ENCODE measurements around the gene NSL1. TPM values are rescaled to one million over a fixed set of nuclear protein-coding genes. Genes with fewer than 3 reads are reported as not detected.
A peak's percentile ranks its signal among the peaks of the same experiment; 100 is the strongest.
"Not testable (repeated sequence)": the region's sequence is repeated elsewhere in the genome, so short reads cannot be mapped to it uniquely, and the experiment has no call there.

The NSL1 gene
- polyA plus RNA-seq, 3 donors from 2014 or later: 63.4 to 70.6 (median 64.6) TPM

DNA sequence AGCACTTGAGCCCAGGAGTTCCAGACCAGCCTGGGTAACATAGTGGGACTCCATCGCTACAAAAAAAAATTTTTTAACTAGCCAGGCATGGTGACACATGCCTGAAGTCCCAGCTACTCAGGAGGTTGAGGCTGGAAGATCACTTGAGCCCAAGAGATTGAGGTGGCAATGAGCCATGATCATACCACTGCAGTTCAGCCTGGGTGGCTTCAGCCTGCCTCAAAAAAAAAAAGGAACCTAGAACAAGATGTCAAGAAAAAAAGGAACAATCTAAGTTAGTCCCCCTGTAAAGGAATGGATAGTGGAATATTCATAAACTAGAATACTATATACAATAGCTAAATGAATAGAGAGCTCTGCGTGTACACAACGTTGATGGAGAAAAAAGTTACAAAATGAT is 14.4 kb downstream of the NSL1 start:
- no peak for DNase-seq
- no peaks in the 10 kb centered on the region for H3K4me1 Mint-ChIP-seq
- peaks cover 0 to 2% (median 0%) of the 10 kb centered on the region in 3 donors for H3K27me3 Mint-ChIP-seq (ENCODE audit: low read depth in 3 of 3)
- no peak overlapping the region for H3K27ac Mint-ChIP-seq
- H3K9me3 Mint-ChIP-seq: no peaks in the 10 kb centered on the region
- H3K36me3 Mint-ChIP-seq: peaks cover 10 to 27% (median 11%) of the 10 kb centered on the region in 3 donors
- no peak overlapping the region for H3K4me3 Mint-ChIP-seq

DNA sequence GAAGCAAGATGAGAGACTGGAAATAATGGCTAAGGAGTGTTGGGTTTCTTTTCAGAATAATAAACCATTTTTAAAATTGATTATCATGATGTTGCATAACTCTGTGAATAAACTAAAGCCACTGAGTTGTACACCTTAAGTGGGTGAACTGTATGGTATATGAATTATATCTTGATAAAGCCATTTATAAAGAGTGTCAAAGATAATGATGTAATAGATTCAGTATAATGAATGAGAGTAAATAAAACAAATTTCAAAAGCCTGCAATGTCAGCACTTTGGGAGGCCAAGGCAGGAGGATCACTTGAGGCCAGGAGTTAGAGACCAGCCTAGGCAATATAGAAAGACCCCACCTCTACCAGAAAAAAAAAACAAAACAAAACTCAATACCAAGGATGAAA is 16.3 kb downstream of the NSL1 start:
- Mint-ChIP-seq H3K36me3 (peaks cover 16 to 33% (median 25%) of the 10 kb centered on the region in 3 donors), H3K4me1 (peaks cover 0 to 1% of the 10 kb centered on the region in 2 donors), H3K27me3 (ENCODE audit: low read depth in 3 of 3) (peaks cover 0 to 2% (median 0%) of the 10 kb centered on the region in 3 donors), H3K9me3 (peaks cover 0 to 6% (median 5%) of the 10 kb centered on the region in 6 donors), H3K27ac (peak overlapping the region in 1 of 6 donors; percentile 51), H3K4me3 (no peak overlapping the region)
- no peak for DNase-seq

DNA sequence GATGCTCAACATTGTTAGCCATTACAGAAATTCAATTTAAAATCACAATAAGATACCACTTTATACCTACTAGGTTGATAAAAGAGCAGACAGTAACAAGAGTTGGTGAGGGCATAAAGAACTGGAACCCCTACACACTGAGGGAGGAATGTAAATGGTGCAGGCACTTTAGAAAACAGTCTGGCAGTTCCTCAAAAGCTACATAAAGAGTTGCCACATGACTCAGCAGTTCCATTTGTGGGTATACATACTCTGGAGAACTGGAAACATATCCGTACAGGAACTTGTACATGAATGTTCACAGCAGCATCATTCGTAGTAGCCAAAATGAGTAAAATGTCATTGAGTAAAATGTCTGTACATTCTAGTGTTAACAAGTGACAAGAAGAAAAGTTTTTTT is 17.0 kb downstream of the NSL1 start:
- peak overlapping the region in 1 of 6 donors; percentile 29 for H3K27ac Mint-ChIP-seq

DNA sequence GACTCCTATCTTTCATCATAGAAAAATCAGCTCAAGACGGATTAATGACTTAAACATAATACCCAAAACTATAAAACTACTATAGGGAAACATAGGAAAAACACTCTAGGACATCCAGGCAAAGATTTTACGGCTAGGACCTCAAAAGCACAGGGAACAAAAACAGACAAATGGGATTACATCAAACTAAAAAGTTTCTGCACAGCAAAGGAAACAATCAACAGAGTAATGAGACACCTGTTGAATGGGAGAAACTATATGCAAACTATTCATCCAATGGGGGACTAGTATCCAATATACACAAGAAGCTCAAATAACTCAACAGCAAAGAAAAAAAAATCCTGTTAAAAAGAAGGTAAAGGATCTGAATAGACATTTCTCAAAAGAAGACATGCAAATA is 18.6 kb downstream of the NSL1 start:
- Mint-ChIP-seq H3K4me3 (no peak overlapping the region), H3K36me3 (peaks cover 34 to 51% (median 37%) of the 10 kb centered on the region in 3 donors), H3K9me3 (peaks cover 9 to 26% (median 20%) of the 10 kb centered on the region in 6 donors), H3K4me1 (peaks cover 16 to 23% of the 10 kb centered on the region in 2 donors), H3K27me3 (ENCODE audit: low read depth in 3 of 3) (peaks cover 0 to 6% (median 2%) of the 10 kb centered on the region in 3 donors), H3K27ac (peak overlapping the region in 1 of 6 donors; percentile 12)
- no peak for DNase-seq

More for the DNA sequence above, 17.0 kb downstream of the NSL1 start:
- no peak for DNase-seq
- H3K4me3 Mint-ChIP-seq: no peak overlapping the region
- H3K9me3 Mint-ChIP-seq: peaks cover 3 to 13% (median 12%) of the 10 kb centered on the region in 6 donors
- peaks cover 0 to 4% (median under 1%) of the 10 kb centered on the region in 3 donors for H3K27me3 Mint-ChIP-seq (ENCODE audit: low read depth in 3 of 3)
- peaks cover 3 to 8% of the 10 kb centered on the region in 2 donors for H3K4me1 Mint-ChIP-seq
- H3K36me3 Mint-ChIP-seq: peaks cover 22 to 40% (median 32%) of the 10 kb centered on the region in 3 donors

DNA sequence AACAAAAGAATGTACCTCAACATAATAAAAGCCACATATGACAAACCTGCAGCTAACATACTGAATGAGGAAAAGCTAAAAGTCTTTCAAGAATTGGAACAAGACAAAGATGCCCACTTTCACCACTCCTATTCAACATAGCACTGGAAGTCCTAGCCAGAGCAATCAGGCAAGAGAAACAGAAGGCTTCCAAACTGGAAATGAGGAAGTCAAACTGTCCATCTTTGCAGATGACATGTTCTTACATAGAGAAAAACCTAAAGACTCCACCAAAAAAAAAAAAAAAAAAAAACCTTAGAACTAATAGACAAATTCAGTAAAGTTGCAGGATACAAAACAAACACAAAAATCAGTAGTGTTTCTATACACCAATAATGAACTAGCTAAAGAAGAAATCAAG is 20.2 kb downstream of the NSL1 start:
- H3K27me3 Mint-ChIP-seq (ENCODE audit: low read depth in 3 of 3): peaks cover 0 to 4% (median 2%) of the 10 kb centered on the region in 3 donors
- no peak for DNase-seq
- peaks cover 38 to 60% (median 44%) of the 10 kb centered on the region in 3 donors for H3K36me3 Mint-ChIP-seq
- no peak overlapping the region for H3K4me3 Mint-ChIP-seq
- H3K4me1 Mint-ChIP-seq: peaks cover 28 to 38% of the 10 kb centered on the region in 2 donors
- H3K27ac Mint-ChIP-seq: no peak overlapping the region
- peaks cover 13 to 30% (median 21%) of the 10 kb centered on the region in 6 donors for H3K9me3 Mint-ChIP-seq

DNA sequence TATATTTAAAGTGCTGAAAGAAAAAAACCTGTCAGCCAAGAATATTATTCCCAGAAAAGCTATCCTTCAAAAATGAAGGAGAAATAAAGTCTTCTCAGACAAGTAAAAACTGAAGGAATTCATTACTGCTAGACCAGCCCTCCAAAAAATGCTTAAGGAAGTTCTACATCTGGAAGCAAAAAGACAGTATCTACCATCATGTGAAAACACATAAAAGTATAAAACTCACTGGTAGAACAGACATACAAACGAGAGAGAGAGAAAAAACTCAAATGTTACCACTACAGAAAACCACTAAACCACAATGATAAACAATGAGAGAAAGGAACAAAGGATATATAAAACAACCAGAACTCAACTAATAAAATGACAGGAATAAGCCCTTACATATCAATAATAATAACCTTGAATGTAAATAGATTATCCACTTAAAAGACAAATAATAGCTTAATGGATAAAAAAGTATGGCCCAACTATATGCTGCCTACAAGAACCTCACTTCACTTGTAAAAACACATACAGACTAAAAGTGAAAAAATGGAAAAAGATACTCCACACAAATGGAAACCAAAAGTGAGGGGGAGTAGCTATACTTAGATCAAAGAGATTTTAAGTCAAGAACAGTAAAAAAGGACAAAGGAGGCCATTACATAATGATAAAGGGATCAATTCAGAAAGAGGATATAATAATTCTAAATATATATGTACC is 22.0 kb downstream of the NSL1 start:
- H3K27ac Mint-ChIP-seq: peak overlapping the region in 3 of 6 donors; percentile 43 to 62 (median 49)
- H3K4me3 Mint-ChIP-seq: peak overlapping the region in 1 of 5 donors; percentile 8
- H3K9me3 Mint-ChIP-seq: peaks cover 13 to 30% (median 21%) of the 10 kb centered on the region in 6 donors
- peaks cover 31 to 48% of the 10 kb centered on the region in 2 donors for H3K4me1 Mint-ChIP-seq
- peaks cover 0 to 4% (median 2%) of the 10 kb centered on the region in 3 donors for H3K27me3 Mint-ChIP-seq (ENCODE audit: low read depth in 3 of 3)
- peak in 1 of 3 donors; percentile 7 for DNase-seq
- H3K36me3 Mint-ChIP-seq: peaks cover 41 to 66% (median 43%) of the 10 kb centered on the region in 3 donors

DNA sequence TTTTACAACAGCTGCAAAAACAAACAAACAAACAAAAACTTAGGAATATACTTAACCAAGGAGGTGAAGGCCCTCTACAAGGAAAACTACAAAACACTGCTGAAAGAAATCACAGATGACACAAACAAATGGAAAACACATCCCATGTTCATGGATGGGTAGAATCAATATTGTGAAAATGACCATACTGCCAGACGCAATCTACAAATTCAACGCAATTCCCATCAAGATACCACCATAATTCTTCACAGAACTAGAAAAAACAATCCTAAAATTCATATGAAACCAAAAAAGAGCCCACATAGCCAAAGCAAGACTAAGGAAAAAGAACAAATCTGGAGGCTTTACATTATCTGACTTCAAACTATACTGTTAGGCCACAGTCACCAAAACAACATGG is 24.8 kb downstream of the NSL1 start:
- peaks cover 40 to 70% (median 43%) of the 10 kb centered on the region in 3 donors for H3K36me3 Mint-ChIP-seq
- not testable (repeated sequence) for H3K4me3 Mint-ChIP-seq; DNase-seq; H3K27me3 Mint-ChIP-seq (ENCODE audit: low read depth in 3 of 3); H3K27ac Mint-ChIP-seq
- peaks cover 33 to 65% of the 10 kb centered on the region in 2 donors for H3K4me1 Mint-ChIP-seq
- H3K9me3 Mint-ChIP-seq: peaks cover 13 to 30% (median 21%) of the 10 kb centered on the region in 6 donors

DNA sequence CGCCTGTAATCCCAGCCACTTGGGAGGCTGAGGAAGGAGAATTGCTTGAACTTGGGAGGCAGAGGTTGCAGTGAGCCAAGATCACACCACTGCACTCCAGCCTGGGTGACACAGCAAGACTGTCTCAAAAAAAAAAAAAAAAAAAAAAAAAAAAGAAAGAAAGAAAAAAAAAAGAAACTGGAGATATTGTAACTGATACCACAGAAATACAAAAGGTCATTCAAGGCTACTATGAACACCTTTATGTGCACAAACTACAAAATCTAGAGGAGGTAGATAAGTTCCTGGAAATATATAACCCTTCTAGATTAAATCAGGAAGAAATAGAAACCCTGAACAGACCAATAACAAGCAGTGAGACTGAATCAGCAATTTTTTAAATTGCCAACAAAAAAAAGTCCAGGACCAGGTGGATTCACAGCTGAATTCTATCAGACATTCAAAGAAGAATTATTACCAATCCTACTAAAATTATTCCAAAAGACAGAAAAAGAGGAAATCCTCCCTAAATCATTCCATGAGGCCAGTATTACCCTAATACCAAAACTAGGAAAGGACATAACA is 26.8 kb downstream of the NSL1 start:
- H3K27me3 Mint-ChIP-seq (ENCODE audit: low read depth in 3 of 3); DNase-seq; H3K4me3 Mint-ChIP-seq; H3K27ac Mint-ChIP-seq: not testable (repeated sequence)
- peaks cover 32 to 65% of the 10 kb centered on the region in 2 donors for H3K4me1 Mint-ChIP-seq
- H3K36me3 Mint-ChIP-seq: peaks cover 28 to 66% (median 38%) of the 10 kb centered on the region in 3 donors
- H3K9me3 Mint-ChIP-seq: peaks cover 9 to 19% (median 12%) of the 10 kb centered on the region in 6 donors

DNA sequence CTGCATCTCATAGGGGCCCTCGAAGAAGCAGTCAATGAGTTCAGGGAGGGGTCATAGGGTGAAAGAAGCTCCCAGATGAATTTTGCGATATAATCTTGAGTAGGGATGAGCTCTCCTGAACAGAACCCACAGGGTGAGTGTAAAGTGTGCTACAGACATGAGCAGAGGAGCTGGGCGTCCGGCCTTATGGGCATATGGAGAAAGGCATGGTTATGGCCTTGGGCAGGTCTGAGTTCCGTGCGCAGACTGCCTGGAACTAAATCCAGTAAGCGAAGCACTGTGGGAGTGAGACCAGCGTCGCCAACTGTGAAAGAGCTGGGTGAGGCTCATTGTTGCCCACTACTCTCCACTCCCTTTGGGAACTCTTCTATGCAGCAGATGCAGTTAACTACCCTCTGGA is 28.7 kb downstream of the NSL1 start:
- no peak for DNase-seq
- Mint-ChIP-seq H3K27ac (no peak overlapping the region), H3K4me1 (peaks cover 17 to 46% of the 10 kb centered on the region in 2 donors), H3K4me3 (no peak overlapping the region), H3K27me3 (ENCODE audit: low read depth in 3 of 3) (no peaks in the 10 kb centered on the region), H3K9me3 (peaks cover 0 to 5% (median 2%) of the 10 kb centered on the region in 6 donors), H3K36me3 (peaks cover 20 to 49% (median 22%) of the 10 kb centered on the region in 3 donors)

DNA sequence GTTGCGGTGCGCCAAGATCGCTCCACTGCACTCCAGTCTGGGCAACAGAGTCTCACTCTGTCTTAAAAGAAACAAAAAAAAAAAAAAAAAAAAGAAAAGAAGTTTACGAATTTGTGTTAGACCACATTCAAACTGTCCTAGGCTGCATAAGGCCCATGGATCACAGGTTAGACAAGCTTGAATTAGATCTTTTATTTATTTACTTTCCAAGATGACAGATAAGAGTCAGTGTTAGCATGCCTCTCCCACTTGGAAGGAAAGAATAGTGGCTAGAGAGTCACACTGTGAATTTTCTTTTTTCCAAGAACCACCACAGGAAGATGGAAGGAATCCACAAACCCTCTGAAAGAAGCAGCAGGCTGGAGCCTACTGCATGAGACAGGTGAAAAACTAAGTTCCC is 29.3 kb downstream of the NSL1 start:
- H3K27ac Mint-ChIP-seq: no peak overlapping the region
- peaks cover 11 to 40% of the 10 kb centered on the region in 2 donors for H3K4me1 Mint-ChIP-seq
- H3K36me3 Mint-ChIP-seq: peaks cover 14 to 43% (median 19%) of the 10 kb centered on the region in 3 donors
- no peak overlapping the region for H3K4me3 Mint-ChIP-seq
- peaks cover 0 to 2% (median under 1%) of the 10 kb centered on the region in 6 donors for H3K9me3 Mint-ChIP-seq
- H3K27me3 Mint-ChIP-seq (ENCODE audit: low read depth in 3 of 3): no peaks in the 10 kb centered on the region
- no peak for DNase-seq

DNA sequence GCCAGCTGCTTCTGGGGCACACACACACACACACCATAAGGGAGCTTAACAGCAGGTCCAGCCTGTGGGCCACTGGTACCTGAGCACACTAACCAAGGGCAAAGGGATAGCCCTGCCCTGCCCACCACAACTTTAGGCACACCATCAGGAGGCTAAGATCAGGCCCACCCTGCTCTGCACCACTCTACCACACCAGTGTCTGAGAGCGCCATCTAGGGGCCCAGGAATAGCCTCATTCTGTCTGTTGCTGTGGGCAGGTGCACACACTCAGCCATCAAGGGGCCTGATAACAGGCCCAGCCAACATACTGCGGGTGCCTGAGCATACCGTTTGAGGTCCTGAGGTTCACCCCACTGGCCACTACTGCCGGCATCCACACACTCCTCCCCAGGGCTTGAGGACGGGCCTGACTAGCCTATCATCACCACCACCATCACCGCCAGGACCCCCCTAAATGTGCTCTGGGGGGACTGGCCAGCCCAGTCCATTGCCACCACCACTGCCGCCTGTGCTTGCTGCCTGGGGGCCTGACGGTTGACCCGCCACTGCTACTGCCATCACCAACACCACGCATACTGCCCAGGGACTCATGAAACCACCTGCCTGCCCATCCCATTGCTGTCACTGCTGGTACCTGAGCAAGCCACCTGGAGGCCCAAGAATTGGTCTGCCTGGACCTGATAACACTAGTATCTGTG is 31.3 kb downstream of the NSL1 start:
- H3K9me3 Mint-ChIP-seq: no peaks in the 10 kb centered on the region
- no peak overlapping the region for H3K4me3 Mint-ChIP-seq
- peaks cover 4 to 32% (median 10%) of the 10 kb centered on the region in 3 donors for H3K36me3 Mint-ChIP-seq
- H3K4me1 Mint-ChIP-seq: peaks cover 4 to 28% of the 10 kb centered on the region in 2 donors
- no peaks in the 10 kb centered on the region for H3K27me3 Mint-ChIP-seq (ENCODE audit: low read depth in 3 of 3)
- DNase-seq: peak in 2 of 3 donors; percentile 1 to 9
- H3K27ac Mint-ChIP-seq: peak overlapping the region in 1 of 6 donors; percentile 14

DNA sequence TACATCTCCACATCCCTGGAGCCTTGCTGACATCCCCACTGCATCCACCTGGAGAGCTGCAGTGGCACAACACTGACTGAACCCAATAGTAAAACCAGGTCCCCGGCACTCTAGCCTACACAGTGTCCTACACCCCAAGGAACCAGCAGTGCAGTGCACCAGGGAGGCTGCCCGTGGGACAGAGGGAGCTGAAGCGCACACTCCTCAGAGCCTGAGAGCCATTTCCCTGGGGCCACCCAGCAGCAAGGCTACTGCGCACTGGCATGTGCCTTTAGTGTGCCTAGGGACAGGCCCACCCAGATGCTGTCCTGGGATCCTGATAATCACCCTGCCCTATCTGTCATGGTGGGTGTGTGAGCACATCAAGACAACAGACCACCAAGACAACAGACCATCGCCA is 31.9 kb downstream of the NSL1 start:
- no peak overlapping the region for H3K4me3 Mint-ChIP-seq
- no peaks in the 10 kb centered on the region for H3K9me3 Mint-ChIP-seq
- peaks cover 2 to 22% of the 10 kb centered on the region in 2 donors for H3K4me1 Mint-ChIP-seq
- H3K36me3 Mint-ChIP-seq: peaks cover 4 to 26% (median 10%) of the 10 kb centered on the region in 3 donors
- H3K27ac Mint-ChIP-seq: no peak overlapping the region
- DNase-seq: no peak
- H3K27me3 Mint-ChIP-seq (ENCODE audit: low read depth in 3 of 3): peaks cover 0 to 1% (median 0%) of the 10 kb centered on the region in 3 donors

DNA sequence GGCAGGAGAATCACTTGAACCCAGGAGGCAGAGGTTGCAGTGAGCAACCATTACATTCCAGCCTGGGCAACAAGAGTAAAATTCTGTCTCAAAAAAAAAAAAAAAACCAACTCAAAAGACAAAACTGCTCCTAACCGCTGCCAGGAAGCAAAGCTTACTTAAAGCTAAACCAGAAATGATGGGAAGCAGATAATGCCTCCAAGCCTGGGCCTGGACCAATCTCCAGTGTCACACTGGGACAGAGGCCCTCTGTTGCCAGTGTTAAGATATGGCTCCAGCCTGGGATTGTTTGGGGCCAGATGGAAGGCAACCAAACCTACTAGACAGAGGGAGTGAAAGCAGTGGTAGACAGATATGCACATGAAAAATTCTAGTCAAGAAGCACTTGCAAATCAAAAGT is 36.9 kb downstream of the NSL1 start:
- H3K4me1 Mint-ChIP-seq: peaks cover 17 to 34% of the 10 kb centered on the region in 2 donors

More for the DNA sequence above, 36.9 kb downstream of the NSL1 start:
- H3K27ac Mint-ChIP-seq: peak overlapping the region in 1 of 6 donors; percentile 53
- peaks cover 0 to 4% (median 1%) of the 10 kb centered on the region in 3 donors for H3K27me3 Mint-ChIP-seq (ENCODE audit: low read depth in 3 of 3)
- no peak overlapping the region for H3K4me3 Mint-ChIP-seq
- no peaks in the 10 kb centered on the region for H3K9me3 Mint-ChIP-seq
- no peaks in the 10 kb centered on the region for H3K36me3 Mint-ChIP-seq
- no peak for DNase-seq
